ENCODE results near the gene RPS19BP1. TPM values are rescaled to one million over a fixed set of nuclear protein-coding genes. Genes with fewer than 3 reads are reported as not detected.

Gene RPS19BP1
- polyA plus RNA-seq, 2 of the 4 experiments (the other 2 are of a cell fraction) = 51.1 to 74.0 TPM

- DNase-seq (ENCODE audit: low read depth in 1 of 2, low spot score in 1 of 2) (no peak), ATAC-seq (no peak), FAIRE-seq (no peak)
- no peak overlapping the region for H3K4me2 ChIP-seq
- TF ChIP-seq MAFK (IDR thresholded peaks at IDR 0.05; ENCODE audit: partially characterized antibody) (no peak), JUNB (IDR thresholded peaks at IDR 0.05) (no peak), ZC3H11A (IDR thresholded peaks at IDR 0.05) (no peak), SREBF2 (IDR thresholded peaks at IDR 0.05) (no peak), NPAS2 (CRISPR knock-in tag; IDR thresholded peaks at IDR 0.05; ENCODE audit: borderline replicate concordance) (no peak), CBX8 (IDR thresholded peaks at IDR 0.05) (no peak), USF2 (IDR thresholded peaks at IDR 0.05) (no peak), CHD2 (IDR thresholded peaks at IDR 0.05; ENCODE audit: low read length, partially characterized antibody) (no peak), TP53 (CRISPR knock-in tag; IDR thresholded peaks at IDR 0.05) (no peak), RFX5 (IDR thresholded peaks at IDR 0.05) (no peak)
- TF ChIP-seq, protein P1, sequence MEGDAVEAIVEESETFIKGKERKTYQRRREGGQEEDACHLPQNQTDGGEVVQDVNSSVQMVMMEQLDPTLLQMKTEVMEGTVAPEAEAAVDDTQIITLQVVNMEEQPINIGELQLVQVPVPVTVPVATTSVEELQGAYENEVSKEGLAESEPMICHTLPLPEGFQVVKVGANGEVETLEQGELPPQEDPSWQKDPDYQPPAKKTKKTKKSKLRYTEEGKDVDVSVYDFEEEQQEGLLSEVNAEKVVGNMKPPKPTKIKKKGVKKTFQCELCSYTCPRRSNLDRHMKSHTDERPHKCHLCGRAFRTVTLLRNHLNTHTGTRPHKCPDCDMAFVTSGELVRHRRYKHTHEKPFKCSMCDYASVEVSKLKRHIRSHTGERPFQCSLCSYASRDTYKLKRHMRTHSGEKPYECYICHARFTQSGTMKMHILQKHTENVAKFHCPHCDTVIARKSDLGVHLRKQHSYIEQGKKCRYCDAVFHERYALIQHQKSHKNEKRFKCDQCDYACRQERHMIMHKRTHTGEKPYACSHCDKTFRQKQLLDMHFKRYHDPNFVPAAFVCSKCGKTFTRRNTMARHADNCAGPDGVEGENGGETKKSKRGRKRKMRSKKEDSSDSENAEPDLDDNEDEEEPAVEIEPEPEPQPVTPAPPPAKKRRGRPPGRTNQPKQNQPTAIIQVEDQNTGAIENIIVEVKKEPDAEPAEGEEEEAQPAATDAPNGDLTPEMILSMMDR (IDR thresholded peaks at IDR 0.05) = no peak
- TF ChIP-seq, protein P2, sequence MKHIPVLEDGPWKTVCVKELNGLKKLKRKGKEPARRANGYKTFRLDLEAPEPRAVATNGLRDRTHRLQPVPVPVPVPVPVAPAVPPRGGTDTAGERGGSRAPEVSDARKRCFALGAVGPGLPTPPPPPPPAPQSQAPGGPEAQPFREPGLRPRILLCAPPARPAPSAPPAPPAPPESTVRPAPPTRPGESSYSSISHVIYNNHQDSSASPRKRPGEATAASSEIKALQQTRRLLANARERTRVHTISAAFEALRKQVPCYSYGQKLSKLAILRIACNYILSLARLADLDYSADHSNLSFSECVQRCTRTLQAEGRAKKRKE (CRISPR knock-in tag; IDR thresholded peaks at IDR 0.05; ENCODE audit: low read depth) = no peak
- no peak overlapping the region for H3K4me3 ChIP-seq
- H3K9me3 ChIP-seq = no peaks in the 10 kb centered on the region
- H3K4me1 ChIP-seq = peaks cover 29% of the 10 kb centered on the region
- WGBS (ENCODE audit: missing lambda C conversion rate) = 87% methylated on average over 4 of the region's 4 CpGs
- CTCF ChIA-PET = interaction anchor here (0.6 to 8.9 kb wide), 6 partner anchors 10 to 390 kb away, joined by 3 to 80 read pairs (median 4); no protein-coding TSS in a partner anchor
- POLR2A ChIA-PET = no interaction called here
- no peak overlapping the region for H3K27ac ChIP-seq
These were observed 6.9 kb downstream of the RPS19BP1 start for GRCh38 chr22:39525658-39525975.

DNA sequence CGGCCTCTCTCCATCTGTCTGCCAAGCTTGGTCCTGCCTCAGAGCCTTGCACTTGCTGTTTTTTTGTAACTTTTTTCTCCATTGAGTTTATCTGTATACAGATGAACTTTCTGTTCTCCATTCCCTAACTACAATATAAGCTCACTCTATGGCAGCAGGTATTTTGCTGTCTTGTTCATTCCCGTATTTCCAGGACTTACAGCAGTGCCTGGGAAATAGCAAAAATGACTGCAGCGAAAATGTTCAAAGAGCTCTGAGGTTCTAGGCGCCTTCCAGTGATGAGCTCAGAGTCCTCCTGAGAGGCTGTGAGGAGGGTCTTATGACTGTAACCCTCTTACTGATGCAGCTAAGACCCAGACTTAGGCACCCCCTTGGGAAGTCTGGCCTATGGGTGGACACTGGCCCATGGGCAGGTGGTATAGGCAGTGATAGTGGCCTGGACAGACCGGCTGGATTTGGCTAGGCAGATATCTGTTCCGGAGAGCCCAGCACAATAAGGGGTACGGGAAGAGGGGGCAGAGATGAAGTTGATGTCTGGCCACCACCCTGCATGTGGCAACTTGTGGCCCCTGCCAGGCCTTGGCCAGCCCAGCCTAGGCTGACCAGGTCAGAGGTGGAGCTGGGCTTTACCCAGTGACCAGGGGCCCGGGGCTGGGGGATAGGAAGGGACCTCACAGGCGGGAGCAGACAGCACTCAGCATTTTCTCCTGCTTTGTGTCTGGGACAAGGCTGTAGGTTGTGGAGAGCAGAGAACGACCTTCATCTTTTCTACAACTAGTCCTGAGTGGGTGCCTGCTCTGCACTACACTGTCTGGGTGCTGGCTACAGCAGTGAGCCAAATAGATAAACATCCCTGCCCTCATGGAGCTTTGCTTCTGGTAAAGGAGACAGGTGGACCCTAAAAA lies 7.5 kb downstream of the RPS19BP1 start:
- ATAC-seq (peak in 1 of 2 experiments; percentile 1; a peak in 2 of 6 replicates), FAIRE-seq (no peak), DNase-seq (ENCODE audit: low read depth in 1 of 2, low spot score in 1 of 2) (no peak)
- TF ChIP-seq RFX5 (IDR thresholded peaks at IDR 0.05) (no peak), POLR2AphosphoS2 (conservative IDR thresholded peaks at IDR 0.05; ENCODE audit: low read length) (0 out of 2 replicates have a peak, but pooled peaks have one; percentile 9), HEYL (CRISPR knock-in tag; IDR thresholded peaks at IDR 0.05) (no peak)
- TF ChIP-seq, protein P3, sequence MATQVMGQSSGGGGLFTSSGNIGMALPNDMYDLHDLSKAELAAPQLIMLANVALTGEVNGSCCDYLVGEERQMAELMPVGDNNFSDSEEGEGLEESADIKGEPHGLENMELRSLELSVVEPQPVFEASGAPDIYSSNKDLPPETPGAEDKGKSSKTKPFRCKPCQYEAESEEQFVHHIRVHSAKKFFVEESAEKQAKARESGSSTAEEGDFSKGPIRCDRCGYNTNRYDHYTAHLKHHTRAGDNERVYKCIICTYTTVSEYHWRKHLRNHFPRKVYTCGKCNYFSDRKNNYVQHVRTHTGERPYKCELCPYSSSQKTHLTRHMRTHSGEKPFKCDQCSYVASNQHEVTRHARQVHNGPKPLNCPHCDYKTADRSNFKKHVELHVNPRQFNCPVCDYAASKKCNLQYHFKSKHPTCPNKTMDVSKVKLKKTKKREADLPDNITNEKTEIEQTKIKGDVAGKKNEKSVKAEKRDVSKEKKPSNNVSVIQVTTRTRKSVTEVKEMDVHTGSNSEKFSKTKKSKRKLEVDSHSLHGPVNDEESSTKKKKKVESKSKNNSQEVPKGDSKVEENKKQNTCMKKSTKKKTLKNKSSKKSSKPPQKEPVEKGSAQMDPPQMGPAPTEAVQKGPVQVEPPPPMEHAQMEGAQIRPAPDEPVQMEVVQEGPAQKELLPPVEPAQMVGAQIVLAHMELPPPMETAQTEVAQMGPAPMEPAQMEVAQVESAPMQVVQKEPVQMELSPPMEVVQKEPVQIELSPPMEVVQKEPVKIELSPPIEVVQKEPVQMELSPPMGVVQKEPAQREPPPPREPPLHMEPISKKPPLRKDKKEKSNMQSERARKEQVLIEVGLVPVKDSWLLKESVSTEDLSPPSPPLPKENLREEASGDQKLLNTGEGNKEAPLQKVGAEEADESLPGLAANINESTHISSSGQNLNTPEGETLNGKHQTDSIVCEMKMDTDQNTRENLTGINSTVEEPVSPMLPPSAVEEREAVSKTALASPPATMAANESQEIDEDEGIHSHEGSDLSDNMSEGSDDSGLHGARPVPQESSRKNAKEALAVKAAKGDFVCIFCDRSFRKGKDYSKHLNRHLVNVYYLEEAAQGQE (IDR thresholded peaks at IDR 0.05) = no peak
- TF ChIP-seq, protein P4, sequence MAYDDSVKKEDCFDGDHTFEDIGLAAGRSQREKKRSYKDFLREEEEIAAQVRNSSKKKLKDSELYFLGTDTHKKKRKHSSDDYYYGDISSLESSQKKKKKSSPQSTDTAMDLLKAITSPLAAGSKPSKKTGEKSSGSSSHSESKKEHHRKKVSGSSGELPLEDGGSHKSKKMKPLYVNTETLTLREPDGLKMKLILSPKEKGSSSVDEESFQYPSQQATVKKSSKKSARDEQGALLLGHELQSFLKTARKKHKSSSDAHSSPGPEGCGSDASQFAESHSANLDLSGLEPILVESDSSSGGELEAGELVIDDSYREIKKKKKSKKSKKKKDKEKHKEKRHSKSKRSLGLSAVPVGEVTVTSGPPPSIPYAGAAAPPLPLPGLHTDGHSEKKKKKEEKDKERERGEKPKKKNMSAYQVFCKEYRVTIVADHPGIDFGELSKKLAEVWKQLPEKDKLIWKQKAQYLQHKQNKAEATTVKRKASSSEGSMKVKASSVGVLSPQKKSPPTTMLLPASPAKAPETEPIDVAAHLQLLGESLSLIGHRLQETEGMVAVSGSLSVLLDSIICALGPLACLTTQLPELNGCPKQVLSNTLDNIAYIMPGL (CRISPR knock-in tag; IDR thresholded peaks at IDR 0.05; ENCODE audit: borderline replicate concordance) = no peak
- CTCF ChIA-PET = interaction anchor here (0.6 to 8.9 kb wide), 9 partner anchors 9 to 500 kb away, joined by 3 to 80 read pairs (median 4); no protein-coding TSS in a partner anchor
- peaks cover 29% of the 10 kb centered on the region for H3K4me1 ChIP-seq
- H3K9me3 ChIP-seq = no peaks in the 10 kb centered on the region
- H3K27ac ChIP-seq = no peak overlapping the region; a peak in 1 of 6 replicates
- POLR2A ChIA-PET = no interaction called here
- 84% methylated on average over 10 of the region's 10 CpGs for WGBS (ENCODE audit: missing lambda C conversion rate)
- H3K4me3 ChIP-seq = no peak overlapping the region
- H3K4me2 ChIP-seq = no peak overlapping the region
